Fibroblast of lung (primary cell): Measurements from ENCODE around the gene GCSAM.

Experiments
- CTCF ChIP-seq, 2 donors: IDR thresholded peaks in 1 of 2; conservative IDR thresholded peaks in 1 of 2; 1 replicate in 1 of 2; 2 replicates in 1 of 2; pipeline ENCODE4 v1.5.1; 2011 to 2012; ENCODE audit warnings: low read length in 2 of 2, control low read depth in 1 of 2, inconsistent platforms in 1 of 2, low read depth in 1 of 2, mild to moderate bottlenecking in 1 of 2
- EZH2 ChIP-seq: IDR thresholded peaks from 2 replicates; pipeline ENCODE4 v1.5.1; 2012; ENCODE audit warnings: low read length, control low read depth, mild to moderate bottlenecking; ENCODE audit errors: missing control alignments

DNA sequence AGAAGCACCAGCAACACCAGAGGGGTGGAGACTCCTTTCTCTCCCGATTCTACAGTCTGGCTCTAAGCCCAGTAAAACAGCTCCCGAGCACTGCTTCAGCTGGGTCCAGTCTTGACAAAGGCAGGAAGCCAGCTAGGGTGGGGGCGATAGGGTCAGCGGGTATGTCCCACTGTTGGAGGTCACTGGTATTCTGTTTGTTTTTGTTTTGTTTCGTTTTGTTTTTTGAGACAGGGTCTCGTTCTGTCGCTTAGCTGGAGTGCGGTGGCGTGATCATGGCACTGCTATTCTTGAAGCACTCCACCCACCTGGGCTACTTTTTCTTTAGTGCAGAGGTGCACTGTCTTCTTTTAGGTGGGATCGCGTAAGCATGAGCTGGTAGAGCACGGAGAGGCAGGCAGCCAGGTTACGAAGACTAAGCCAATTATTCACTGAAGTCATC, 16.3 kb downstream of the GCSAM start:
- TF ChIP-seq CTCF (conservative IDR thresholded peaks at IDR 0.05 in 1 of 2, IDR thresholded peaks at IDR 0.05 in 1 of 2; ENCODE audit: low read depth in 1 of 2, low read length in 2 of 2) = no peak
- no peak for TF ChIP-seq EZH2
